Bronchial epithelial cell (primary cell): ENCODE measurements around the gene SMPDL3B. TPM values are rescaled to one million over a fixed set of nuclear protein-coding genes. Genes with fewer than 3 reads are reported as not detected.
A peak's percentile ranks its signal among the peaks of the same experiment; 100 is the strongest.

ENCODE experiments used
- DNase-seq: peaks from one replicate; pipeline ENCODE4 v3.0.0-alpha.2; 2010; ENCODE audit warnings: low read depth
- FAIRE-seq: peaks from 2 replicates; lab custom pipeline; 2011; peaks lifted over from hg19 to GRCh38; lab: Jason Lieb, UNC
- H3K27me3 ChIP-seq: 2 replicates; pipeline ENCODE4 v1.5.1; 2011; ENCODE audit warnings: low read length; ENCODE audit not compliant: control insufficient read depth, insufficient read depth
- H3K36me3 ChIP-seq: 2 replicates; pipeline ENCODE4 v1.5.1; 2011; ENCODE audit warnings: low read length; ENCODE audit not compliant: control insufficient read depth, insufficient read depth
- H3K4me3 ChIP-seq: 2 replicates; pipeline ENCODE4 v1.5.1; 2011; ENCODE audit warnings: mild to moderate bottlenecking, low read depth, low read length, control low read depth
- total RNA-seq: library from RNA; depleted of rRNA; stranded (reverse); fragments of >200 nt; gene quantifications from 2 replicates; pipeline ENCODE4 v1.2.1, GENCODE V29; 2014
- TF ChIP-seq, protein P1 (sequence below): IDR thresholded peaks from 2 replicates; pipeline ENCODE4 v1.5.1; 2011; ENCODE audit warnings: mild to moderate bottlenecking, moderate library complexity, low read length, control low read depth, inconsistent platforms; ENCODE audit not compliant: insufficient read depth, severe bottlenecking

The SMPDL3B gene
- total RNA-seq, 1 donor from 2014 or later, result 2.4 TPM

DNA sequence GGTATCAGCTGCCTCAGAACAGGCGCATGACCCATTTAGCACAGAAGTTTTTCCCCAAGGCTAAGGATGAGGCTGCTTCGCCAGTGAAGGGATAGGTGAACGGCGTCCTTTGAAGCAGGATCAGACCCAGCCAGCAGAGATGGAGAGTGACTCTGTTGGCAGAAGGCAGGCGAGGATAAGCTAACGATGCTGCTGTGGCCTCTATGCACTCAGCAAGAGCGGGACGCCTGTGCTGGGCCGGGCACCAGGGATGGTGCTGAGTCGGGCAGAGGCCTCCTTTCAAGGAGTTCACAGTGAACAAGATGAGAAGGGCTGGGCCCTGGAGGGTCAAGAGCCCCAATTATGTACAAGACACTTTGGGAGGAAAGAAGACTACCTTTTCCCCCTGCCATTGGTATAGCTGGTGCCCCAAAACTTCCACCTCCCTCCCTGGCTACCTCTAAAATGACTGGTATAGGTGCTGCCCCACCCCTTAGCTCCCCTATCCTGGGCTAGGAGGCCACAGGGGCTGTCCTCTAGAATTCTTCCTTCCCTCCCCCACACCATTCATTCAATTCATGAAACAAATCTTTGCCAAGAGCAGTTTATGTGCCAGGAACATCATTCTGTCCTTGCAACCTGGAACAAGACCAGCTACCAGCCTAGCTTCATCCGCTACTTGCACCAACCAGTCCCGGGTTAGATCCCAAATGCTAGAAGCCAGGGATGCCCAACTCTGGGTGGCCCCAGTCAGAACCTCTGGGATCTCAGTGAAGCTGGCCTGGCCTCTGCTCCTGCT is 32.5 kb downstream of the SMPDL3B start:
- DNase-seq, result no peak
- Histone ChIP-seq H3K27me3 (no peaks in the 10 kb centered on the region), H3K36me3 (peaks cover 3% of the 10 kb centered on the region), H3K4me3 (no peak overlapping the region)
- no peak for FAIRE-seq
- TF ChIP-seq, protein P1, sequence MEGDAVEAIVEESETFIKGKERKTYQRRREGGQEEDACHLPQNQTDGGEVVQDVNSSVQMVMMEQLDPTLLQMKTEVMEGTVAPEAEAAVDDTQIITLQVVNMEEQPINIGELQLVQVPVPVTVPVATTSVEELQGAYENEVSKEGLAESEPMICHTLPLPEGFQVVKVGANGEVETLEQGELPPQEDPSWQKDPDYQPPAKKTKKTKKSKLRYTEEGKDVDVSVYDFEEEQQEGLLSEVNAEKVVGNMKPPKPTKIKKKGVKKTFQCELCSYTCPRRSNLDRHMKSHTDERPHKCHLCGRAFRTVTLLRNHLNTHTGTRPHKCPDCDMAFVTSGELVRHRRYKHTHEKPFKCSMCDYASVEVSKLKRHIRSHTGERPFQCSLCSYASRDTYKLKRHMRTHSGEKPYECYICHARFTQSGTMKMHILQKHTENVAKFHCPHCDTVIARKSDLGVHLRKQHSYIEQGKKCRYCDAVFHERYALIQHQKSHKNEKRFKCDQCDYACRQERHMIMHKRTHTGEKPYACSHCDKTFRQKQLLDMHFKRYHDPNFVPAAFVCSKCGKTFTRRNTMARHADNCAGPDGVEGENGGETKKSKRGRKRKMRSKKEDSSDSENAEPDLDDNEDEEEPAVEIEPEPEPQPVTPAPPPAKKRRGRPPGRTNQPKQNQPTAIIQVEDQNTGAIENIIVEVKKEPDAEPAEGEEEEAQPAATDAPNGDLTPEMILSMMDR, result no peak

DNA sequence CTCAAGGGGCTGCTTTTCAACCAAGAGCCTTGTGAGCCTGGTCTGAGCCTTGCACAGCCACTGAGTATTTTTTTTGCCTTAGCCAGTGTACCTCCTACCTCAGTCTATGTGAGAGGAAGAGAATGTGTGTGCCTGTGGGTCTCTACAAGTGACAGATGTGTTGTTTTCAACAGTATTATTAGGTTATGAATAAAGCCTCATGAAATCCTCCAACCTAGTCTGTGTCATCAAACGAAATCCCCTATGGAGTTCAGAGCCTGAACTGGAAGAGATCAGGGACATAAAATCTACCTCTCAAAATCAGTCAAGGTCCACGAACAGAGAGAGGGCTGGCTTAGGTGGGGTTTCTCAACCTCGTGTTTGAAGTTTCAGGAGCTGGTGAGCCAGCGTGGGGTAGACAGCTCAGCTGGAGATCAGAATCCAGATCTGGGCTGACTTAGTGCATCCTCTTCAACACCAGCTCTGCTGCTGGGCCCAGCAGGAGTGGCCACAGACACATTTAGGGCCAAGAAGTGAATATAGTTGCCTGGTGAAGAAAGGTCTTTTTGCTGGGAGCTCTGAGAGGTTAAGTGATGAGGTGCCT is 33.2 kb downstream of the SMPDL3B start:
- Histone ChIP-seq H3K36me3 (peaks cover 3% of the 10 kb centered on the region), H3K4me3 (no peak overlapping the region), H3K27me3 (no peaks in the 10 kb centered on the region)
- no peak for FAIRE-seq
- no peak for DNase-seq
- TF ChIP-seq, protein P1, result no peak

DNA sequence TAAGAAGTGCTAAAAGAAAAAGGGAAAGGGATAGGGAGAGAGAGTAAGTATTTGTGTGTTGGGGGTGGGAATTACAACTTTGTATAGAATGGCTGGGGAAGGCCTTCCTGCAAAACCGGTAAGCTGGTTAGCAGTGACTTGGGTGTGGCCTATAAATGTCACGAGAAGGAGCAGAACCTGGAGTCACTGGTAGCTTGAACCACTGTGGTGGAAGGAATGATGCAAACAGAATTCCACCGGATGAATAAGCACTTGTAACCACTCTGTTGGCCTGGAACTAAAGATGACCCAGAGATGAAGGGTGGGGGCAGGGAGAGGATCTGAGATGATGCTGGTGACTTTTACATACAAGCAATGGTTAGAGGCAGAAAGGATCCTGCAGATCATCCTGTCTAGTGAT is 33.9 kb downstream of the SMPDL3B start:
- DNase-seq, result peak; percentile 82
- no peaks in the 10 kb centered on the region for H3K27me3 ChIP-seq
- peak; percentile 88 for FAIRE-seq
- H3K4me3 ChIP-seq, result no peak overlapping the region
- TF ChIP-seq, protein P1, result no peak
- H3K36me3 ChIP-seq, result peaks cover 3% of the 10 kb centered on the region

DNA sequence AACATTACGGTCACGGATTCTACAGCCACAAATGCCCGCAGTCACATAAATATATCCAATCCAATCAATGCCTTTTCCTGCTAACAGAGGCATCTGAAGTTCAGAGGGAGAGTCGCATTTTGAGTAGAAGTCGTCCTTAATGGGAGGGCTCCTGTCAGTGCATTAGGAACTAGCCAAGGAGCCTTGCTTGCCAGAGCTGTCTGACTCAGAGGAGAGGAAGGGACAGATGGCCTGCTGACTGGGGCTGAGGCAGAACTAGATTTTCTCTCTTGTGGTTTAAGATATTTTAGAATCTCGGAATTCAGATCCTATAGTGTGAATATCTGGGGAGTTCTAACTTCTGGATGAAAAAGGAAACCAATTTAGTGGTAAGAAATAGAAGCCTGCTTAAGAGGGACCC is 35.6 kb downstream of the SMPDL3B start:
- DNase-seq (no peak), FAIRE-seq (no peak)
- H3K4me3 ChIP-seq, result no peak overlapping the region
- TF ChIP-seq, protein P1, result no peak
- no peaks in the 10 kb centered on the region for H3K27me3 ChIP-seq
- peaks cover 5% of the 10 kb centered on the region for H3K36me3 ChIP-seq

DNA sequence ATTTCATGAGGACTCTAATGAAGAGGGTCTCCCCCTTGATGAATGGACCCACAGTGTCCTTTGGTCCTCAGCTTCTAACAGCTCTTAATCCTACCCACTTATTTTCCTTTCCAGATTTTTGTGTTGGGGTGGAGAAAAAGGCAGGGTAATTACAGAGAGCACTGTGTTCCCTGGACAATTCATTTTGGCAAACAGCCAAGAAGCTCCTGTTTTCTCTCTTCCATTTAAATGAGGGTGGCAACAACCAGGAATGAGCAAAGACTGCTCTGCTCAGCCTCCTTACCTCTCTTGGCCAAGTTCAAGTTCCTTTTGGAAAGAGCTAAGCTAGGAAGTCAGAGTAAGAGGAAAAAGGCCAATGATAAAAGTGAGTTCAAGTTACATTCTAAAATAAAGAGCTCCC is 36.9 kb downstream of the SMPDL3B start:
- DNase-seq, result no peak
- Histone ChIP-seq H3K36me3 (peaks cover 4% of the 10 kb centered on the region), H3K27me3 (no peaks in the 10 kb centered on the region), H3K4me3 (no peak overlapping the region)
- TF ChIP-seq, protein P1, result no peak
- FAIRE-seq, result no peak
